Fibroblast of lung (primary cell): ENCODE data around the gene LAMB2.

ENCODE experiments used
- EZH2 ChIP-seq: IDR thresholded peaks from 2 replicates; pipeline ENCODE4 v1.5.1; 2012; ENCODE audit warnings: low read length, control low read depth, mild to moderate bottlenecking; ENCODE audit errors: missing control alignments
- TF ChIP-seq, protein P1 (sequence below), 2 donors: IDR thresholded peaks in 1 of 2; conservative IDR thresholded peaks in 1 of 2; 1 replicate in 1 of 2; 2 replicates in 1 of 2; pipeline ENCODE4 v1.5.1; 2011 to 2012; ENCODE audit warnings: low read length in 2 of 2, control low read depth in 1 of 2, inconsistent platforms in 1 of 2, low read depth in 1 of 2, mild to moderate bottlenecking in 1 of 2

DNA sequence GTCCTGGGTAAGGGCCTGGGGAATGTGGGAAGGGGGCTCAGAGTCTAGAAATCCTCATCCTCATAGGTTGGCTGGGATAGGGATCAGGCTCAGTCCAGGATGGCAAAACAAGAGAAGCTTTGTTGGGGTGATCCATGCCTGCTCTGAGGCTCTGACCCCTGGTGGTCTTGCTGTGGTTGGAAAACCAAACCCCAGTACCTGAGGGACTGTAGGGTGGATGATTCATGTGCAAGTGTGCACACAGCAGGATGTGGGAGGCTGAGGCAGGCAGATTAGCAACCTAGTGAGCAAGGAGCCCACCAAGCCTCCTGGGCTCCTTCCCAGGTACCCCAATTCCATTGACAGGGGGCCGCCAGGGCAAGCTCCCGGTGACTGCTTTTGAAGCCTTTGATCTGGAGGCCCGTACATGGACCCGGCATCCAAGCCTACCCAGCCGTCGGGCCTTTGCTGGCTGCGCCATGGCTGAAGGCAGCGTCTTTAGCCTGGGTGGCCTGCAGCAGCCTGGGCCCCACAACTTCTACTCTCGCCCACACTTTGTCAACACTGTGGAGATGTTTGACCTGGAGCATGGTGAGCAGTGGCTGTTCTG lies 41.6 kb upstream of the LAMB2 start:
- TF ChIP-seq, protein P1, sequence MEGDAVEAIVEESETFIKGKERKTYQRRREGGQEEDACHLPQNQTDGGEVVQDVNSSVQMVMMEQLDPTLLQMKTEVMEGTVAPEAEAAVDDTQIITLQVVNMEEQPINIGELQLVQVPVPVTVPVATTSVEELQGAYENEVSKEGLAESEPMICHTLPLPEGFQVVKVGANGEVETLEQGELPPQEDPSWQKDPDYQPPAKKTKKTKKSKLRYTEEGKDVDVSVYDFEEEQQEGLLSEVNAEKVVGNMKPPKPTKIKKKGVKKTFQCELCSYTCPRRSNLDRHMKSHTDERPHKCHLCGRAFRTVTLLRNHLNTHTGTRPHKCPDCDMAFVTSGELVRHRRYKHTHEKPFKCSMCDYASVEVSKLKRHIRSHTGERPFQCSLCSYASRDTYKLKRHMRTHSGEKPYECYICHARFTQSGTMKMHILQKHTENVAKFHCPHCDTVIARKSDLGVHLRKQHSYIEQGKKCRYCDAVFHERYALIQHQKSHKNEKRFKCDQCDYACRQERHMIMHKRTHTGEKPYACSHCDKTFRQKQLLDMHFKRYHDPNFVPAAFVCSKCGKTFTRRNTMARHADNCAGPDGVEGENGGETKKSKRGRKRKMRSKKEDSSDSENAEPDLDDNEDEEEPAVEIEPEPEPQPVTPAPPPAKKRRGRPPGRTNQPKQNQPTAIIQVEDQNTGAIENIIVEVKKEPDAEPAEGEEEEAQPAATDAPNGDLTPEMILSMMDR (conservative IDR thresholded peaks at IDR 0.05 in 1 of 2, IDR thresholded peaks at IDR 0.05 in 1 of 2; ENCODE audit: low read depth in 1 of 2, low read length in 2 of 2), result no peak
- no peak for TF ChIP-seq EZH2
